CD4-positive, alpha-beta T cell treated with Interleukin-12 subunit alpha and Interleukin-12 subunit beta, for 1 hour (primary cell): ENCODE results near the gene M1AP.

Experiments used
- DNase-seq: peaks from one replicate; pipeline ENCODE4 v3.0.0-alpha.2; 2020

M1AP gene

DNA sequence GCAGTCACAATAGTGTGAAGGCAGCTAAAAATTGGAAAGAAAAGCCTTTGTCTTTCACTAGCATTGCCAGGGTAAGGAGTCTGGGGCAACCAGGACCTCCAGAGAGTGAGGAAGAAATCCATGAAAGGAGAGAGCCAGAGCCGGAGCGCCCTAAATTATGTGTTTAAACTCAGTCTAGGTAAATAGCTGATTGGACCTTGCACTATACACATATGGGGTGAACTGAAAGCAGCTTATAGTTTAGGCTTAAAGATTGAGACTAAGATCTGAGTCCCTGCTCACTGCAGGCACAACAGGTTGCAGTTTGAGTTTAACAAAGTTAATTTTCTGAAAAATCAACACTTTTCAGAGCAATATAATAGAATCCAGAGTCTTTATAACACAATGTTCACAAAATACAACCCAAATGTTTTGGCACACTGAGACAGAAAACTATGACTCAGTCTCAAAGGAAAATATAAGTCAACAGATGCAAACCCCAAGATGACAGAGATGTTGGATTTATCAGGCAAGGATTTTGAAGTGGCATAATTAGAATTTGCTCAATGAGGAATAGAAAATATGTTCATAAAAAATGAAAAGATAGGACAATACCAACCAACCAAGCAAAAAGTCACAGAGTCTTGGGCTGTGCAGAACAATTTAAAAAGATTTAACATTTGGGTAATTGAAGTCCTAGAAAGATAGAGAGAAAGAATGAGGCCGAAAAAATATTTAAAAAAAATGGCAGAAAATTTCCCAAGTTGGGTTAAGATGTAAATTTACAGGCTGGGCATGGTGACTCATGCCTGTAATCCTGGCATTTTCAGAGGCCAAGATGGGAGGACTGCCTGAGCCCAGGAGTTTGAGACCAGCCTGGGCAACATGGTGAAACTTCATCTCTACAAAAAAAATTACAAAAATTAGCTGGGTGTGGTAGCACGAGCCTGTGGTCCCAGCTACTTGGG lies 54.0 kb downstream of the M1AP start:
- DNase-seq, result no peak

DNA sequence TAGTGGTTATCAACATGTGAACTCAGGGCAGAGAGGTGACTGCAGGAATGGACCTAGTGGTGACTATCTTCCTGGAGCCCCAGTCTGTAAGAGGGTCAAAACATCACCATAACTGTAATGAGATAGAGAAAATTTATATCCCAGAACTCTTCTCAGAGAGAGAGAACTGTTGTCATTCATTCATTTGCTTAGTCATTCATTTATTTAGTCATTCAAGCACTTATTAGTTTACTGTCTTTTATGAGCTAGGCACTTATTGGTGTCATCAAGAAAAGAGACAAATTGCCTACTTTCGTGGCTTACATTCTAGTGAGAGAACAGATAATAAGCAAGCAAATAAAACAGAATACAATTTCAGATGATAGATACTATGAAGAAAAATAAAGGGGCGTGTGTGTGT lies 59.5 kb downstream of the M1AP start:
- DNase-seq, result no peak

DNA sequence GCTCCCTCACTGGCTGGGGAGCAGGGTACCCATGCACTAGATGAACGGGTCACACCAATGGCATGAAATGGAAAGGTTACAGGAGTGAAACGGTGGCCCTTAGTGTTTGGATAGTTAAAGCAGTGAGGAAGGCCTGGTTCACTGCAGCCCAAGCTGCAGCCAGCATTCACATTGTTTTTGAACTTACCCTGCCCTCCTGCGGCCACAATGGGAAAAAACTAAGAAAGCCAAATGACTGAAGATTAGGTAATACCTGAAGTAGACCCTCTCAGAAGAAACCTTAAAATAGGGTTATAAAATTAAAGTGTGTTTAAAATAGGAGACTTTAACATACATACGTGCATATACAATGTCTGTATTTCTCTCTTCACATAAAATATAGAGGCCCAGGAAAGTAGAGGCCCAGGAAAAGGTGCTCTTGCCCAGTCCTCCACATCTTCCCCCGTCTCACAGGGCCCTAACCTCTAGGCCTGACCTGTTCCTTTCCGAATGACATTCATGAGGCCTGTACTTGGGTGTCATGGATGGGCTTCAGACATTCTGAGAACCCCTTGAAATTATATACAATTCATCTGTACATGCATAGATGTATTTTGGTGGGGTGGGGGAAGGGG lies 60.4 kb downstream of the M1AP start:
- DNase-seq, result peak; percentile 74

DNA sequence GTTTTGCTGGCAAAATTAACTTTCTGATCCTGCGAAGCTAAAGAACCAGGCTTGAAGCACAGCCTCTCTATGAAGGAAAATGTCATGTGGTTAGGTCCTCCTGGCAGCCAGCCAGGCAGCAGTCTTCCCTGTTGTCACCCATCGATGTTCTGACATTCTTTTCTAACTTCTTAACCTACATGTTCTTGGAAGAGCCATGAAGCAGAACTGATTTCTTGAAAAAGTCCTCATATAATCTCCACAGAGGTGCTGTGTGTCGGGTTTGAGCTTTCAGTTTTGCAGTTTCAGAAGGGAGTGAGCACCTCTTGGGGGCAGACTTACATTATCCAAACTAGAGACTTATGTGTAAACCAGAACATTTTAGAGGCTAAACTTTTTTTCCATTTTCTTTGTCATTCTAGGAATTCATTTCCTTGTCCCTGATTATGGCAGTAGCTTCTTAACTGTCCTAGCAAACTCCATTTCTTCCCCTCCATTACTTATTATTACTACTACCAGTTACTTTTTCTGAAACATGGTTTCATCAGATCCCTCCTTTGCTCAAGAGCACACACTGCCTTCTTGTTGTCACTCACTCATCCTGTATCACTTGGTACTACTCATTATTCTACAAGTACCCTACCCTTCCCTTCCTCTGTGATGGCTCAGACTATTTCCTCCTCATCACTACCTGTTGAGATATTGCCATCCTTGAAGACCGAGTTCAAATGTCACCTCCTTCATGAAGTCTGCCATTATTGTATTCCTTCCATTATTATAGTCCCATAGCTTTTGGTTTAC lies 62.5 kb downstream of the M1AP start:
- DNase-seq, result no peak

DNA sequence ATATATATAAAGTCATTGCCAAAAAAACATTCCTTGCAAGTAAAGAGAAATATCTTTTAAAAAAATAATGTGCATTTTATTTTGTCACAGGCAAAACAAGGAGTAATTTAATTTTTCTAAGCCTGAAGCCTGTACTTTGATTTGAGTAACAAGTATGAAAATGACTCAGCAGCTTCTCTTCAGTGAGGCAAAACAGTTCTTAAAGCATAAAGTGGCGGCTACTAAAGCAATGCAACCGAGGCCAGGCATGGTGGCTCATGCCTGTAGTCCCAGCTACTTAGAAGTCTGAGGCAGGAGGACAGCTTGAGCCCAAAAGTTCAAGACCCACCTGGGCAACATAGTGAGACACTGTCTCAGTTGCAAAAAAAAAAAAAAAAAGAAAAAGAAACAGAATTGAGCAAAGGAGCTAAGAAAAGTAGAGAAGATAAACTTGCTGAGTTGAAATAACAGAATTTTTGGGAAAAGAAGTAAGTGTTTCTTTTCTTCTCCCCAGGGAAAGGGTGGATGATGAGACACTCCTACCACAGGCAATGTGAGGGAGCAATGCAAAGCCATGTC lies 64.0 kb downstream of the M1AP start:
- DNase-seq, result no peak

DNA sequence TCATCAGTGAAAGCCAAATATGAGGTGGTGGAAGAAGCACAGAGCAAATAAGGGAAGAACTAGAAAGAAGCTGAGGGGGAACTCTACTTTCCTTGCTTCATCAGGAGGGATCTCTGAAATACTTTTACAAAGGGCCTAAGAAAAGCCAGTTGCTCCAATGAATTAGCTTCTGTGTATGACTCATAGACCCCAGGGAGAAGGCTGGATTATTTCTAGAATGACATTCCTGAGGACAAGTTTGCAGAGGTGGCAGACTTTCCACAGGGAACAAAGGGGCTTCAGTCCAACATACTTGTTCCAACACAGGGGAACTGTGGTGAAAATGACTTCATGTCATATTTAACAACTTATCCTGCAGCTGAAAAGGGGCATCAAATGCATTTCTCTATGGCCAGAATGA lies 64.6 kb downstream of the M1AP start:
- no peak for DNase-seq

DNA sequence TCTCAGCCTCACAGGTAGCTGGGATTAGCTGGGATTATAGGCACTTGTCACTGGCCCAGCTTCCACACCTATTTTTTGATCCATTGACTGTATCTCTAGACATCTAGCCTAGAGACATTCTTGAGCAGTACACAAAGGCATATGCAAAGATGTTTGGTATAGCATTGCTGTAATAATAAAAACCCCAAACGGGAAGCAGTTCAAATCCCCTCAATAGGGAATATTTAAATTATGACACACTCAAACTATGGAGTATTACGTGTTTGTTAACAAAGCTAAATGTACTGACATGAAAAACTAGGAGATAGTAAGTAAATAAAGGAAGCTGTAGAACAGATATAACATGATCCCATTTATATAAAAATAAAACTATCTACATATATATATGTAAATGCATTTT lies 65.9 kb downstream of the M1AP start:
- no peak for DNase-seq

DNA sequence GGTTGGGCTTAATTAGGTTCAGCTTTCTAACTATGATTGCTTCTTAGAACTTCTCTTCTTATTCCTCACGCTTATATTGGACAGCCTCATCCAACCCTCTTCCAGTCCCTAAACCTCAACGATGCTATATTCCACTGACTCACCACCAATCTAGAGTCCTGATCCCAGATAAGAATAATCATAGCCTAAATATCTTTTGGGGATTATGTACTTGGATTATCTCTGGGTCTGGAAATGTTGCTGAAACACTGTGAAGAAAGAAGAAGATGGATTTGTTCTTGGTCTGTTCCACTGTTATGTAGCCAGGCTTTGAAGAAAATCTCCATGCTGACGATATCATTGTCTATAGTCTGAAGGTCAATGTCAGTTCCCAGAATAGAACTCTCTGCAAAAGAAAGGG lies 66.7 kb downstream of the M1AP start:
- DNase-seq, result no peak

DNA sequence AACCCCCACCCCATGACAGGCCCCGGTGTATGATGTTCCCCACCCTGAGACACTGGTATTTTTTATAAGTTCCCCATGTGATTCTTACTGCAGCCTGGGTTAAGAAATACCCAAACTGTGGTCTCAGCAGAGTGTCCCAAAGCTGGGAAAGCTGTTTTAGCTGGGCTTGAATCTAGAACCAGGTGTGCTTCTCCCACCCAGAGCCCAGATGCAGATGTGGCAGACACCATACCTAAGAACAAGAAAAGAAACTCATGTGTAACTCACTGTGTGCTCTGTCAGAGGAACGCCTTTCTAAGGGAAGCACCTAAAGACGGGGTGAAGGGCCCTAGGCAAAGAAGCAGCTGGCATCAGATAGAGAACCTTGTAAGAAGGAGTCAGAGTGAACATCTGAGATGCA lies 69.7 kb downstream of the M1AP start:
- DNase-seq, result no peak

DNA sequence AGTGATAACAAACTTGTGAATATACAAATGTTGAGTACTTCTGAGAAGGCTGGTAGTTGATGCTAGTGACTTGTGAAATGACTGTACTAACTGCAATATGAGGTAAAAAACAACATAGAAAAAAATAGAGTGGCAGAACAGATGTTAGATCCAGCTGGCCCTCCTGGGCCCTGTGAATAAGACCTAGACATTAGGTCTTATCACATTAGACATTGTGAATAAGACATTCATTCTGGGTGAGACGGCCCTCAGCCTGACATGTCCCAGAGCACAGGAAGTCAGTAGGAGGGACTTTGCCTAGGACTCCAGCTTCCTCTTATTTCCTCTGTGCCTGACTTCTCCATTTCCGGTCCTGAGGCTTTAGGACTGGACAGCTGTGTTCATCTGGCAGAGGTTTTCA lies 70.7 kb downstream of the M1AP start:
- DNase-seq, result no peak

DNA sequence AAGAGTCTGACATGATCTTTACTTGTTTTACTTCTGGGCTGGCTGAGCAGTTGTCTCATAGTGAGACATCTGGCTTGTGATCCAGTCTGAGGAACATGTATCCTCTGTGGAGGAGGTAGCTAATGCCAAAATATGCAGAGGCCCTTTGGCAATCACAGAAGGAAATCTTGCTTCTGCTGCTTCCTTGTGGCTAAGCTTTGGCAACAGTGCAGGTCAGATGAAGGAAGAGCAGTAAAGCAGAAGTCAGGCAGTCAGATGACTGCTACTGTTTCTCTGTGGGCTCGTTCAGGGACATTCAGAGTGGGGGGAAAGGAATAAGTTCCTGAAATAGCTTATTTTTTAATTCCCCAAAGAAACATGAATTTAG lies 71.3 kb downstream of the M1AP start:
- no peak for DNase-seq

DNA sequence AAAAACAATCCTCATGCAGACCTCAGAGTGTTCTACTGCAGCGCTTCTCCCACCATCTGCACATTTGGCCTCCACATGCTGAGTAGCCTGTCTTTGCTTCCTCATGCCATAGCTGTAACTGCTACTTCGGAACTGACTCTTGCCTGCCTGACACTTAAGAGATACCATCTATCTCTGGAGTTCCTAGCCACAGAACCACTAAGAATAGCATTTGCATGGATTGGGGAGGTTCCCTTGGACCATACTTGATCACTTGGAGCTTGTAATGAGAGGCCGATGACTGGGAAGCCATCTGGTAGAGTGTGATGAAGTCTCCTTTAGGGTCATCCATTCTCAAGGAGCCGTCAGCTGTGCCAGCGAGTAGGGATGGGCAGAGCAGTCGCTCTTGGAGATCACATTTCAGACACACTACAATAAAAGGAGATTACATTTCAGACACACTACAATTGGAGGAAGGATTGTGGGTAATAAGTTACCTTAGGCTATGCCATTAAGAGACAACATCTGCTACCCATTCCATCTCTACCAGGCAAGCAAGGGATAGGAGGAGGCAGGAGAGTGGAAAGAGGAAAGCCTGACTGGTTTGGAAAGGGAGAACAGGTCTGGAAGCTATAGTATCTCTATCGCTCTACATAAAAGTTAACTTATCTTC lies 71.8 kb downstream of the M1AP start:
- DNase-seq, result no peak

DNA sequence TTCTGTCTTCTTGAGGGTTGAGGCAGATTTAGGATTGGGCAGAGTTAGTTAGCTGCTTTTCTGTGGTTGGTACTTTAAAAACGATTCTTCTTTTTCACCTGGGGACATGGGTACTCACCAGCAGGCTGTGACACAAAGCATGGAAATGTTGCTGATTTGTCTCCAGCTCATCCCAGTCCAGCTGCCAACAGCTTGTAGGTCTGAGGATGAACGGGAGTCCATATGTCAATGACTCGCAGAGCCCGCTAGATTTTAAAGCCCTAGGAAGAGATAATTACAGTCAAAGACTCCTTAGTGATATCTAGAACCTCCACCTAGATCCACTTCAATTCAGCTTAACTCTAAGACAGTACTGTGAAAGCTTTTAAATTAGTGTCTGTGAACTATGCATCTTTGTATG lies 72.8 kb downstream of the M1AP start:
- no peak for DNase-seq

DNA sequence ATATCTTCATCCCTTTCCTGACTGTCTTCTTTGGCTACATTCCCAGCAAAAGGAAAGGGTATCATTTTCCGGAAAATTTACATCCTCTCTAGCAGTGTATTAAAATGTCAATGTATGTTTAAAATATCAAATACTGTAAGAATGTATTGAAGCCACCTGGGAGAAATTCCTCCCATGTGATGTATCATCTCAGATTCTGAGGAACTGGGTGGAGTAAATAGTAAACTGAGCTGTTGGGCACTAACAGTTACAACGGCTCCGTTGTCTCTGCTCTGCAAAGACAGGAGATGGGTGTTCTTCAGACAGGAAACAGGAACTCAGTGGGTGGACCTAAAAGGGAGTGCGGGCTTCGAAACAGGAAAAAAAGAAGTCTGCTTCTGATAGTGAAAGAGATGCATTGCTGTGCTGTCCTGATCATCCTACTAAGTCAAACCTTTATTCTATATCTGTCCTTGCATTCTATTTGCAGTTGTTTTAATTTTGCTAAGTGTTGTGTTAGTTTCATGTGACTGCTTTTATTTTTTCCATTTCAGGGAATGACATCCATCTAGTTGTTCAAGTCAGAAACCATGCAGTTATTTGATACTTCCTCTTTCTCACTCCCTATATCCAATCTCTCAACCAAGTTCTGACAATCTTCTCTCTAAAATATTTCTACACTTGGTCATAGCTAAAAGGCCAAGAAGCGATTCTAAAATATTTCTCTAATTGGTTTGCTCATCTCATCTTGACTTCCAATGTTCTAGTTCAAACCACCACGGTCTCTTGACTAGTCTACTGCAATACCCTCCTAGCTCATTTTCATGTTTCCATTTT lies 74.2 kb downstream of the M1AP start:
- DNase-seq, result peak; percentile 33

DNA sequence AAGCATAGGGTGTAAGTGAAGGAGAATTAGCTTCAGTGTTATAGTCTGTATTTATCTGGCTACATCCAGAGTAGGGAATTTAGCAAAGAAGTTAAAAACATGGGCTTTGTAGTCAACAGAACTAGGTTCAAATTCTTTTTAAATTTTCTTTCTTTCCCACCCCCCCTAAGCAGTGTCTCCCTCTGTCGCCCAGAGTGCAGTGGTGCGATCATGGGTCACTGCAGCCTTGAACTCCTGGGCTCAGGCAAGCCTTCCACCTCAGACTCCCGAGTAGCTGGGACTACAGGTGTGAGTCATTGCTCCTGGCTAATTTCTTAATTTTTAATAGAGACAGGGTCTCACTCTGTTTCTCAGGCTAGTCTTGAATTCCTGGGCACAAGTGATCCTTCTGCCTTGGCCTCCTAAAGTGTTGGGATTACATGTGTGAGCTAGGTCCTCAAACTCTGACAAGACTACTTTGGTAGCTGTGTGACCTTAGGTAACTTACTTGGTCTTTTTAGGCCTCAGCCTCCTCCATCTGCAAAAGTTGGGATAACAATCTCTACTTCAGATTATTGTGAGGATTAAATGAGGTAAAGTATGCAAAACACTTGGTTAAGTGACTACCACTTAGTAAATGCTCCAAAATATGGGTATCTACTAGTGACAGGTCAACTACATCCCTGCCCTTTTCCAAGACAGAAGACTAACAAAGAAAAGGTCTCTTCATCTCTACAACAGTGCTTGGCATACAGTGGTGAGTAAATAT lies 75.8 kb downstream of the M1AP start:
- no peak for DNase-seq

DNA sequence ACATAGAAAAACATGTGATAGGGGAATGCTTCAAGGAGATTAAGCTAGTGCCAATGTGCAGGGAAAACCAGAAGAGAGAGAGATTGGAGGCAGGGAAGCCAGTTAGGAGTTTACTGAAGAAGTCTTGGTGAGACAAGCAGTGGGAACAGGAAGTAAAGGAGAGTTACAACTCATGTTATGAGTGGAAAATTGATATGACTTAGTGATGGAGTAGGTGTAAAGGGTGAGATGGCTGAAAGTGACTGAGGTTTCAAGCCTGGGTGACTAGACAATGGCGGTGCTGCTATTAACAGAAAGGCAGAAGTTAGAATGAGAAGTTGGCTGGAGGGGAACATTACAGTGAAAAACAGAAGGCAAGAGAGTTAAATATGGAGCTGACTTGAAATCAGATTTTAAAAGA lies 77.1 kb downstream of the M1AP start:
- no peak for DNase-seq

DNA sequence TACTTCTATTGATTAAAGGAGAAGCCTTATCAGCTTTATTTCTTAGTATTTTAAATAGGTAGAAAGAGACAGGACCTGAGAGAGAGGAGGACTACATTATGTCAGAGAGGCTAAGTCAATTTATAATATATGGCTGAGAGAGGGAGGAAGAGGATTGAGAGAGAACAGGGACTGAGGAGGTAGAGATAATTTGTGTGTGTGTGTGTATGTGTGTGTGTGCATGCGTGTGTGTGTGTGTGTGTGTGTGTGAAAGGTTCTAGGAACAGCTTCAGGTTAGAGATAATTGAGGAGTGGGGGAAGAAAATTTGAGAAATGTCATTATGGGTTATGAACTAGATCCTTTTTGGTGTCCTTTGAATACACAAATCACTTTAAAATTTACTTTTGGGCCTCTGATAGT lies 78.4 kb downstream of the M1AP start:
- DNase-seq, result no peak

DNA sequence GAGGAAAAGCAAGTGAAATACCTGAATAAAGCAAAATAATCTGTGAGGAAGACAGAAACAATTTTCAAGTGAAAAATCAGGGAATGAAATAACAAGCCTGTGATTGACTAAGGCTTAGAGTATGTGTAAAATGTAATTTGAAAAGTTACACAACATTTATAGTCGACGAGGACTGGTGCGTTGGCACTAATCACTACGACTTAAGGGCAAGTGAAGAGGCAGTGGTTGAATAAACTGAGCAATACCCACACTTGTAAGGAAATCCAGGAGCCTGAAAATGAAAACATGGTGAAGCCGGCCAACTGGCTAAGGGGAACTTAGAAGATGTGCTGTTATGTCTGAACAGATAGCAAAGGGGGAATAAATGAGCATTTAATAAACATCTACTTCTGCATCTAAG lies 80.2 kb downstream of the M1AP start:
- DNase-seq, result no peak

DNA sequence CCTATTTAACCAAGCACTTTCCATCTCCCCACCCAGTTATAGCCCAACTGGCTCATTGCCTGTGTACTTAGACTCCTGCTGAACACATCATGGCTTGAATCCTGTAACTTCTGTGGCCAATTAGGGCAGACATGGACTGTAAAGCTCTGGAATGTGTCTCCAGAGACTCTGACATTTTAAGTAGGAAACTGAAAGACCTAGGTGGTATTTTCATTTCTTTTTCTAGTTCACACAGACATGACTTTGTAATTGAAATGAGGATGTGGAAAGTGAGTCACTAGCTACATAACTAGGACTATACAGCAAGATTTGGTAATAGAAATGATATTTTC lies 81.4 kb downstream of the M1AP start:
- DNase-seq, result no peak

DNA sequence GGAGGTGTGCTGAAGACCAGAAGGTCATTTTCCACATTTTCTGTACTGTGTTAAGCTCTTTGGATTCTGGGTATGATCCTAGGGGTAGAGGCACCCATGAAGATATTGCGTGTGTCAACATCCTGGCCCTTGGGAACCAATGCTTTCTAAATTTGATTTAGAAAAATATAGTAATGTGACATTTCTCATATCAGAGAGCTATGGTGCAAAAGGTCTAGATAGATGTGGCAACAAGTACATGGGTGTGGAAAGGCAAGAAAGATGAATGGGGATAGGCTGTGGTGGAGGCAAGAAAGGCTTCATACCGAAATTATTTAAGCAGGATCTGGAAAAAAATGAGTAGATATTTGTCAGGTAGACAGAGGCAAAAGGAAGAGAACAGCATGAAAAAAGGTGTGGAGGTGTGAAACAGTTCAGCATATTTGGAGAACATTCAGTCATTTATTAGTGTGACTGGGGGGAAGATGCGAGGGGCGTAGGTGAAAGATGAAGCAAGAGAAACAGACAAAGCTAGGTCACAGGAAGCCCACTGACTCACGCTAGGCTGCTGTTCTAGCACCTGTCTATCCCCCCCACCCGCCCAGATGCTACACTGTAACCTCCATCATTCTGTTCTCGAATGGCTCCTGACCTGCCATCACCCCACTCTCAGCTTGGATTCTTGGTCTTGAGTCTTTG lies 81.9 kb downstream of the M1AP start:
- DNase-seq, result no peak

DNA sequence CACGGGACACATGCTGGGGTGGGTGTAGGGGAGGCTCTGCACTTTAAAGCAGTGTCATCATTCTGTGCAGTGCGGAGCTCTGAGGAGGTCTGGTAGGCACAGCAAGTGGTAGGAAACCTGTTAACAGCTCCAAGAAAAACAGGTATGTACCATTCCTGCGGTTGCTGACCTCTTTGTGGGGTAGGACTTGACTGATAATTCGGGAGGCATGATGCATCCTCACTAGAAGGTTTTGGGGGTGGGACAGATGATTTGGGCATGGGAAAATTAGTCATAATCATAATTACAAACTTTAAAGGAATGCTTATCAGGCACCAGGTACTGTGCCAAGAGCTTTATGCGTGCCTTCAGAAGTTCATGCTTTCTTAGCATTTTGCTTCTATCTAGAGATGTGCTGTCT lies 83.9 kb downstream of the M1AP start:
- no peak for DNase-seq
